PC-9 (cell line): Measurements from ENCODE around the gene SST. TPM values are rescaled to one million over a fixed set of nuclear protein-coding genes. Genes with fewer than 3 reads are reported as not detected.

Source experiments
- BruUV-seq: library from RNA; stranded (reverse); fragments of 400-500 nt; replicated peaks from 2 replicates; lab custom pipeline; 2021; lab: Mats Ljungman, UMichigan
- CTCF ChIA-PET: fragments of 300-600 bp; sonication (Branson Sonifier 250); formaldehyde crosslinking; loops from one replicate; lab custom pipeline; 2022; ENCODE audit warnings: antibody characterized with exemption; lab: Charles Lee
- POLR2A ChIA-PET: fragments of 300-600 bp; sonication (Branson Sonifier 250); formaldehyde crosslinking; loops from one replicate; lab custom pipeline; 2022; ENCODE audit warnings: antibody characterized with exemption; ENCODE audit not compliant: unreplicated experiment; lab: Charles Lee
- DNase-seq, 2 experiments: peaks; one replicate each; pipeline versions ENCODE4 v3.0.0 to v3.0.0-alpha.2; 2015 to 2022; ENCODE audit warnings: mixed read lengths in 1 of 2
- H2AFZ ChIP-seq: fragments of 200-600 bp; sonication (generic); 2 replicates; pipeline ENCODE4 v1.8.1; 2017; ENCODE audit warnings: antibody characterized with exemption
- H3F3A ChIP-seq: fragments of 200-600 bp; sonication (generic); 2 replicates; pipeline ENCODE4 v1.8.1; 2017; ENCODE audit warnings: antibody characterized with exemption, mild to moderate bottlenecking, low read depth; ENCODE audit not compliant: insufficient read depth
- H3K27ac ChIP-seq: fragments of 200-600 bp; sonication (generic); 2 replicates; pipeline ENCODE4 v1.6.1; 2016; ENCODE audit warnings: mixed run types
- H3K27me3 ChIP-seq: fragments of 200-600 bp; sonication (generic); 2 replicates; pipeline ENCODE4 v1.6.1; 2016; ENCODE audit warnings: low read depth, mixed run types; ENCODE audit not compliant: insufficient read depth
- H3K36me3 ChIP-seq: fragments of 200-600 bp; sonication (generic); 2 replicates; pipeline ENCODE4 v1.6.1; 2016; ENCODE audit warnings: low read depth, mixed run types
- H3K4me1 ChIP-seq: fragments of 200-600 bp; sonication (generic); replicated peaks from 2 replicates; pipeline ENCODE4 v1.6.1; 2016; ENCODE audit warnings: mixed run types; ENCODE audit not compliant: insufficient read depth
- H3K4me2 ChIP-seq: fragments of 200-600 bp; sonication (generic); 2 replicates; pipeline ENCODE4 v1.6.1; 2017; ENCODE audit warnings: mixed run types
- H3K4me3 ChIP-seq: fragments of 200-600 bp; sonication (generic); 2 replicates; pipeline ENCODE4 v1.6.1; 2016; ENCODE audit warnings: mixed run types
- H3K79me2 ChIP-seq: fragments of 200-600 bp; sonication (generic); 2 replicates; pipeline ENCODE4 v1.6.1; 2017; ENCODE audit warnings: low read depth, mixed run types
- H3K9me2 ChIP-seq: fragments of 200-600 bp; sonication (generic); 2 replicates; pipeline ENCODE4 v1.8.1; 2017; ENCODE audit warnings: mild to moderate bottlenecking; ENCODE audit not compliant: insufficient read depth
- H3K9me3 ChIP-seq: fragments of 200-600 bp; sonication (generic); 2 replicates; pipeline ENCODE4 v1.8.1; 2016; ENCODE audit warnings: low read depth; ENCODE audit not compliant: insufficient read depth
- H4K20me1 ChIP-seq: fragments of 200-600 bp; sonication (generic); 2 replicates; pipeline ENCODE4 v1.8.1; 2017; ENCODE audit not compliant: insufficient read depth
- CTCF ChIP-seq: fragments of 200-600 bp; sonication (generic); conservative IDR thresholded peaks from 2 replicates; pipeline ENCODE4 v1.6.1; 2017; ENCODE audit warnings: mixed run types, antibody characterized with exemption, mild to moderate bottlenecking, moderate library complexity
- EZH2 ChIP-seq: fragments of 200-600 bp; sonication (generic); IDR thresholded peaks from 2 replicates; pipeline ENCODE4 v1.8.0; 2017; ENCODE audit warnings: antibody characterized with exemption, low read depth
- intact Hi-C: fragments of 100-400 bp; cut with micrococcal nuclease; formaldehyde crosslinking; loops from one replicate; pipeline ENCODE4 v1.10.0; 2022; ENCODE audit not compliant: unreplicated experiment
- total RNA-seq: library from RNA; stranded (reverse); gene quantifications from 2 replicates; pipeline ENCODE4 v1.2.3, GENCODE V29; 2021

Gene SST
- total RNA-seq, 1 experiment from 2014 or later = not detected

- H3K79me2 ChIP-seq = no peaks in the 10 kb centered on the region
- H3K27me3 ChIP-seq = peaks cover 48% of the 10 kb centered on the region
- TF ChIP-seq EZH2 (no peak), CTCF (no peak)
- intact Hi-C loops = no loop called here
- no peak overlapping the region for H3K4me2 ChIP-seq
- peaks cover 5% of the 10 kb centered on the region; the same call in 1 of the 2 replicates for H3K9me3 ChIP-seq
- H3K4me3 ChIP-seq = no peak overlapping the region
- BruUV-seq = no TSS peak
- H3K27ac ChIP-seq = no peak overlapping the region
- H3K9me2 ChIP-seq = no peaks in the 10 kb centered on the region
- H2AFZ ChIP-seq = no peak overlapping the region
- H3K4me1 ChIP-seq = no peaks in the 10 kb centered on the region
- H3K36me3 ChIP-seq = no peaks in the 10 kb centered on the region
- no peak for DNase-seq
- ChIA-PET CTCF (no interaction called here), POLR2A (interaction anchor here (0.6 kb wide), 1 partner anchor 451 kb away, joined by 3 read pairs; no protein-coding TSS in a partner anchor)
- H3F3A ChIP-seq = no peaks in the 10 kb centered on the region
- no peaks in the 10 kb centered on the region for H4K20me1 ChIP-seq
These were observed 45.6 kb downstream of the SST start for GRCh38 chr3:187624588-187624987.

GRCh38 chr3:187623285-187623814, 46.8 kb downstream of the SST start:
- Histone ChIP-seq H3K79me2 (no peaks in the 10 kb centered on the region), H3F3A (no peaks in the 10 kb centered on the region), H4K20me1 (no peaks in the 10 kb centered on the region), H3K36me3 (no peaks in the 10 kb centered on the region), H3K27ac (no peak overlapping the region), H3K9me2 (no peaks in the 10 kb centered on the region), H3K4me2 (no peak overlapping the region), H3K4me3 (no peak overlapping the region), H3K9me3 (peaks cover 5% of the 10 kb centered on the region; the same call in 1 of the 2 replicates), H2AFZ (no peak overlapping the region), H3K27me3 (peaks cover 48% of the 10 kb centered on the region), H3K4me1 (no peaks in the 10 kb centered on the region)
- TF ChIP-seq CTCF = no peak
- no peak for TF ChIP-seq EZH2
- POLR2A ChIA-PET = no interaction called here
- CTCF ChIA-PET = no interaction called here
- intact Hi-C loops = no loop called here
- no peak for DNase-seq
- no TSS peak for BruUV-seq

- intact Hi-C loops = no loop called here
- Histone ChIP-seq H3K79me2 (no peaks in the 10 kb centered on the region), H3K27me3 (peaks cover 48% of the 10 kb centered on the region), H3K9me2 (no peaks in the 10 kb centered on the region), H4K20me1 (no peaks in the 10 kb centered on the region), H3K4me2 (no peak overlapping the region), H2AFZ (no peak overlapping the region), H3K36me3 (no peaks in the 10 kb centered on the region), H3K27ac (no peak overlapping the region), H3F3A (no peaks in the 10 kb centered on the region), H3K4me1 (no peaks in the 10 kb centered on the region), H3K9me3 (peaks cover under 1% of the 10 kb centered on the region; the same call in 1 of the 2 replicates), H3K4me3 (no peak overlapping the region)
- CTCF ChIA-PET = no interaction called here
- BruUV-seq = no TSS peak
- TF ChIP-seq EZH2 (no peak), CTCF (no peak)
- POLR2A ChIA-PET = no interaction called here
- no peak for DNase-seq
These were observed 48.3 kb downstream of the SST start for GRCh38 chr3:187621881-187622280.
